HEK293T (cell line): ENCODE results near the gene LRBA.

Source experiments
- CTCF ChIA-PET: fragments of 350-600 bp; formaldehyde crosslinking; extraction: SDS; loops from one replicate; lab custom pipeline; 2021; ENCODE audit warnings: antibody characterized with exemption, inconsistent platforms; lab: Yijun Ruan, JAX
- POLR2A ChIA-PET: fragments of 350-600 bp; formaldehyde crosslinking; extraction: SDS; loops from one replicate; lab custom pipeline; 2020; ENCODE audit warnings: antibody characterized with exemption, inconsistent platforms; lab: Yijun Ruan, JAX
- DNase-seq: peaks from one replicate; pipeline ENCODE4 v3.0.0; 2012; ENCODE audit warnings: mixed read lengths; ENCODE audit errors: extremely low spot score
- ARNT ChIP-seq: fragments of 450-650 bp; IDR thresholded peaks from 2 replicates; pipeline ENCODE4 v1.6.1; 2017; ENCODE audit warnings: mild to moderate bottlenecking
- BHLHE40 ChIP-seq: fragments of 450-650 bp; IDR thresholded peaks from 2 replicates; pipeline ENCODE4 v1.6.1; 2016; ENCODE audit warnings: mild to moderate bottlenecking, moderate library complexity, borderline replicate concordance
- CTBP1 ChIP-seq: fragments of 450-650 bp; IDR thresholded peaks from 2 replicates; pipeline ENCODE4 v1.6.1; 2016; ENCODE audit warnings: borderline replicate concordance
- ELF4 ChIP-seq: fragments of 450-650 bp; IDR thresholded peaks from 2 replicates; pipeline ENCODE4 v1.6.1; 2017; ENCODE audit warnings: antibody characterized with exemption
- FOXA1 ChIP-seq: fragments of 450-650 bp; IDR thresholded peaks from 2 replicates; pipeline ENCODE4 v1.6.1; 2016; ENCODE audit warnings: mild to moderate bottlenecking
- FOXK2 ChIP-seq: fragments of 450-650 bp; IDR thresholded peaks from 2 replicates; pipeline ENCODE4 v1.6.1; 2016; ENCODE audit warnings: mild to moderate bottlenecking
- FOXM1 ChIP-seq: fragments of 450-650 bp; IDR thresholded peaks from 2 replicates; pipeline ENCODE4 v1.6.1; 2017; ENCODE audit warnings: mild to moderate bottlenecking, borderline replicate concordance
- HDGF ChIP-seq: fragments of 450-650 bp; IDR thresholded peaks from 2 replicates; pipeline ENCODE4 v1.6.1; 2017; ENCODE audit warnings: antibody characterized with exemption, borderline replicate concordance
- L3MBTL2 ChIP-seq: fragments of 450-650 bp; conservative IDR thresholded peaks from 2 replicates; pipeline ENCODE4 v1.6.1; 2016; ENCODE audit warnings: mild to moderate bottlenecking
- LEF1 ChIP-seq: fragments of 450-650 bp; IDR thresholded peaks from 2 replicates; pipeline ENCODE4 v1.6.1; 2017; ENCODE audit warnings: mild to moderate bottlenecking, borderline replicate concordance
- NFRKB ChIP-seq: fragments of 450-650 bp; IDR thresholded peaks from 2 replicates; pipeline ENCODE4 v1.6.1; 2016; ENCODE audit warnings: mild to moderate bottlenecking, moderate library complexity
- SP1 ChIP-seq: fragments of 450-650 bp; IDR thresholded peaks from 2 replicates; pipeline ENCODE4 v1.6.1; 2017
- SUZ12 ChIP-seq: fragments of 450-650 bp; IDR thresholded peaks from 2 replicates; pipeline ENCODE4 v1.6.1; 2016; ENCODE audit warnings: mild to moderate bottlenecking
- TARDBP ChIP-seq: fragments of 450-650 bp; IDR thresholded peaks from 2 replicates; pipeline ENCODE4 v1.6.1; 2016
- ZNF384 ChIP-seq: fragments of 450-650 bp; IDR thresholded peaks from 2 replicates; pipeline ENCODE4 v1.6.1; 2016
- TF ChIP-seq, protein P1 (sequence below): fragments of 450-650 bp; IDR thresholded peaks from 2 replicates; pipeline ENCODE4 v1.6.1; 2016

LRBA gene

DNA sequence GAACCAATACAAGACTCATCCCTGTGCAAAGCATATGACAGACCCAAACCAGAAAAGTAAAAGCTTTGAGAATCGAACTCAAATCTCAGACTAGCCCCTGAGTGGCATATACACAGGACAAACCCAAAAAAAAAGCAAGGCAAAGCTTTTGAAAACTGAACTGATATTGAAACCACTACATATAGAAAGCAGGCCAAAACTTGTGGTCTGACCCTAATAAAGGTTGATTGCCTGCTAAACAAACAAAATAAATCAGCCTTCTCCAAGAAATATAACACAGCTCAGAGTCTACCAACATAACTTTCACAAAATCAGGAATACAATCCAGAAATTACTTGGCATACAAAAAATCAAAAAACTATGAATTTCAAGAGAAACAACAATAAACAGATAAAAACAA, 40.3 kb downstream of the LRBA start:
- TF ChIP-seq L3MBTL2: no peak
- POLR2A ChIA-PET: interaction anchor here (0.9 to 1.2 kb wide), 2 partner anchors 14 to 38 kb away, joined by 3 to 4 read pairs; no protein-coding TSS in a partner anchor
- CTCF ChIA-PET: interaction anchor here (0.5 to 0.6 kb wide), 2 partner anchors 21 to 35 kb away, joined by 4 read pairs; no protein-coding TSS in a partner anchor
- no peak for DNase-seq

DNA sequence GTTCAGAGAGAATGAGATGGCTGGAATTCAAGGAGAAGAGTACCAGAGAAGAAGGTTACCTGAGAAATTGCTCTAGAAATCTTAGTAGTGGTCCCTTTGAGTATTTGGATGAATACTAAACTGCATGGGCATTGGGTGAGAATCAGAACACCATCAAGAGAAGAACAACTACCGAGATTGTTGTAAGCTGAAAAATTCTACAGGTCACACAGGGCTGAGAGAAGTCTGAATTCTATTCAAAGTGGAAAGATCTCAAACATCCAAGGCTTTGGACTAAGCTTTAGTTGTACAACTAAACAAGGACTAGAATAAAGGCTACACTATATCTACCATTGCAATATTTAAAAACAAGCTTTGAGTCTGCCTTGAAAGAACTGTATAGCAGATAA, 40.8 kb downstream of the LRBA start:
- no peak for DNase-seq
- ChIA-PET CTCF (interaction anchor here (0.5 to 0.6 kb wide), 2 partner anchors 21 to 34 kb away, joined by 4 read pairs; no protein-coding TSS in a partner anchor), POLR2A (interaction anchor here (0.9 to 1.2 kb wide), 2 partner anchors 13 to 39 kb away, joined by 3 to 4 read pairs; no protein-coding TSS in a partner anchor)
- TF ChIP-seq, protein P1, sequence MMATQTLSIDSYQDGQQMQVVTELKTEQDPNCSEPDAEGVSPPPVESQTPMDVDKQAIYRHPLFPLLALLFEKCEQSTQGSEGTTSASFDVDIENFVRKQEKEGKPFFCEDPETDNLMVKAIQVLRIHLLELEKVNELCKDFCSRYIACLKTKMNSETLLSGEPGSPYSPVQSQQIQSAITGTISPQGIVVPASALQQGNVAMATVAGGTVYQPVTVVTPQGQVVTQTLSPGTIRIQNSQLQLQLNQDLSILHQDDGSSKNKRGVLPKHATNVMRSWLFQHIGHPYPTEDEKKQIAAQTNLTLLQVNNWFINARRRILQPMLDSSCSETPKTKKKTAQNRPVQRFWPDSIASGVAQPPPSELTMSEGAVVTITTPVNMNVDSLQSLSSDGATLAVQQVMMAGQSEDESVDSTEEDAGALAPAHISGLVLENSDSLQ: no peak
- no peak for TF ChIP-seq FOXM1
- TF ChIP-seq NFRKB: no peak
- no peak for TF ChIP-seq ZNF384
- no peak for TF ChIP-seq CTBP1
- no peak for TF ChIP-seq SUZ12

DNA sequence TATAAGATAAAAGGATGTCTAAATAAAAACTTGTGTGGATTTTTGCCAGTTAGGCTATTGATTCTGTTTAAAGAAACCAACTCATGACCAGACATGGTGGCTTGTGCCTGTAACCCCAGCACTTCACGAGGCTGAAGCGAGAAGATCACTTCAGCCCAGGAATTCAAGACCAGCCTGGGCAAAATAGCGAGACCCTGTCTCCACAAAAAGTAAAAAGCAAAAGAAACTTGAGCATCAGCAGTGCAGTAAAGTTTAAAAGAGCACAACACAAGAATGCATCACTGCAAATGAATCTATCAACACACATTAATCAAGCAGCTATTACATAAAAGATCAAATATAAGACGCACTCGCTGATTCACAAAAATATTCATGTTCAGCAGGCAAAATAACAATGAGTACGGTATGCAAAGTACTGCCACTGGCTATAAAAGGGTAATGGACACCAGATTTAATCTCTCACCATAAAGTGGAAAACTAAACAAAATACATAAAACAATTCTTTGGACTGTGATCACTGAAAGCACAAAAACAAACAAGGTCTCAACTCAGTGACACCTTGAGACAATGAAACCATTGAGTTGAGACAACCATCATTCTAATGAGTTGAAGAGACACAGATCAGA, 41.3 kb downstream of the LRBA start:
- ChIA-PET CTCF (no interaction called here), POLR2A (no interaction called here)
- DNase-seq: no peak
- peak; percentile 27; the same call in 1 of the 2 replicates for TF ChIP-seq CTBP1
- TF ChIP-seq, protein P1: peak; percentile 54
- TF ChIP-seq BHLHE40: no peak

DNA sequence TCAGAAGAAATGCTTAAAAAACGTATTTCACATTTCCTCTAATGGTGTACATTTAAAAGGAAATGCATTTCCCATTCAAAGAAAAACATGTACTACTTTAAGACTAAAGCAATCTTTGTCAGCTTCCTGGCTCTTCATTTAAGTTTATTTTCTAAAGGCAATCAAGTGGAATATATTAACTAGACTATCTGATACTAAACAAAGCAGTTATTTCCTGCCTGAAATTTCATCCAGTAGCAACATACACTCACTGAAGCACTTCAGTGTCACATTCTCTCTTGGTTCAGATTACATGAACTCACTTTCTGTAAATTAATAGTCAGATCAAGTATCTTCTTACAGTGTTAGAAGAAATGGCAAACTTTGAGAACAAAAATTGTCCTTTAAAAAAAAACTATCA, 42.5 kb downstream of the LRBA start:
- ChIA-PET CTCF (no interaction called here), POLR2A (no interaction called here)
- DNase-seq: no peak
- TF ChIP-seq FOXM1 (no peak), SUZ12 (no peak), CTBP1 (no peak), ARNT (no peak), SP1 (no peak), ELF4 (no peak), TARDBP (no peak), LEF1 (no peak), NFRKB (no peak), BHLHE40 (no peak), FOXK2 (no peak), L3MBTL2 (no peak), HDGF (no peak), ZNF384 (no peak), FOXA1 (no peak)
- TF ChIP-seq, protein P1: no peak

DNA sequence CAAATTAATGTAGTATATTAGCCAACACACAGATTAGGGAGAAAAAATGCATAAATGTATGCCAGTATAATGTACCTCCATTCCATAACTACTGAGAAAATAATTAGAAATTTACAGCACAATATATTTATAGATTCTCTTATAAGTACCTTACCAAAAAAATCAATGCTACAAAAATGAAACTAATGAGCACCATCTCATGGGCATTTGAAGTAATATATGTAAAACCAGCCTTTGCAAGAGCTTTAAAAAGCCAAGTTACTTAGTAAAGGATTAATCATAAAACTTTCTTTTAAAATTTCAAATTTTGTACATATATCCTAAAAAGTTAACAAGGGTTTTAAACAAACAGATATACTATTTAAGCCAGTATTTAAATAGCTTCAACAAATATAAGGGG, 43.2 kb downstream of the LRBA start:
- no peak for DNase-seq
- TF ChIP-seq TARDBP: no peak
- TF ChIP-seq FOXA1: no peak
- TF ChIP-seq BHLHE40: no peak
- no peak for TF ChIP-seq SP1
- no peak for TF ChIP-seq NFRKB
- no peak for TF ChIP-seq FOXM1
- no peak for TF ChIP-seq CTBP1
- no peak for TF ChIP-seq LEF1
- TF ChIP-seq, protein P1: no peak
- ChIA-PET CTCF (interaction anchor here (0.6 to 1.2 kb wide), 3 partner anchors 11 to 974 kb away, joined by 3 to 4 read pairs (median 4); no protein-coding TSS in a partner anchor), POLR2A (no interaction called here)

DNA sequence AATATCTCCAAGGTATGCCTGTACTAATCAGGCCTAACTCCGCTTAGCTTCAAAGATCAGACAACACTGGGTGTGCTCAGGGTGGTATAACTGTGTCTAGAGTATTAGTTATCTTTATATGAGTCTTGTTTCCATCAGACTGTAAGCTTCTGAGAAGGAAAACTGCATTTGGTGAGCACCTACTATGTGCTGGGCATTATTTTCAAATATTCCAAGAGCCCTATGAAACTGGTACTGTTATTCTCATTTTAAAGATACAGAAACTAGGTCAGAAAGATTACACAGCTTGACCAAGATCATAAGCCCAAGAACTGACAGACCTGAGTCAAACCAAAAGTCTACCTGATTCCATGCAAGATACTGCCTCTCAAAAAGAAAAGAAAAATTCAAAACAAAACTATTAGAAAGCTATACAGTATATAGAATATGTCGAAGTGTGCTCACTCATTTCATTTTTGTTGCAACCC, 44.4 kb downstream of the LRBA start:
- CTCF ChIA-PET: interaction anchor here (1.1 to 1.2 kb wide), 2 partner anchors 10 to 973 kb away, joined by 3 to 4 read pairs; no protein-coding TSS in a partner anchor
- TF ChIP-seq ARNT (no peak), CTBP1 (no peak)
- TF ChIP-seq, protein P1: no peak
- POLR2A ChIA-PET: no interaction called here
- DNase-seq: no peak
